ENCODE data around the gene TRIO. TPM values are rescaled to one million over a fixed set of nuclear protein-coding genes. Genes with fewer than 3 reads are reported as not detected.
A peak's percentile ranks its signal among the peaks of the same experiment; 100 is the strongest.

The TRIO gene
- total RNA-seq, 2 experiments from 2014 or later: 4.1 to 6.5 TPM

DNA sequence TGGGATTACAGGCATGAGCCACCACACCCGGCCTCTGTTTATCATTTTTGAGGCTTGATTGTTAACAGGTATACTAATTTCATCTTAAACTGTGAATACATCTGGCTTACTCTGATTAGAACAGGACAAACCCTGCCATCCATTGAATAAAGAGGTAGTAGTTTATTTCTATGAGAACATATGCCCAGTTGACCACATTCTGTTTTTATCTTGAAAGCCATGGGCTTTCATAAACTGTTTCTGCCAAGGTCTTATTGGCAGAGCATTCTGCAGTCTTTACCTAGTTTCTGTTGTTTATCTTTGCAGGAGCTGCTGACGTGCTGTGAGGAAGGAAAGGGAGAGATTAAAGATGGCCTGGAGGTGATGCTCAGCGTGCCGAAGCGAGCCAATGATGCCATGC is 253.6 kb downstream of the TRIO start:
- H3K36me3 ChIP-seq (ENCODE audit: insufficient read depth, low read length): no peaks in the 10 kb centered on the region
- POLR2A ChIA-PET: interaction anchor here (1.6 kb wide), 1 partner anchor 252 kb away, joined by 6 read pairs; no protein-coding TSS in a partner anchor
- no peaks in the 10 kb centered on the region for H3K9me3 Mint-ChIP-seq
- no peaks in the 10 kb centered on the region for H3K27me3 Mint-ChIP-seq
- H3K4me1 Mint-ChIP-seq (ENCODE audit: low read depth): peaks cover 3% of the 10 kb centered on the region
- H3K4me3 Mint-ChIP-seq: no peak overlapping the region
- TF ChIP-seq, protein P1, sequence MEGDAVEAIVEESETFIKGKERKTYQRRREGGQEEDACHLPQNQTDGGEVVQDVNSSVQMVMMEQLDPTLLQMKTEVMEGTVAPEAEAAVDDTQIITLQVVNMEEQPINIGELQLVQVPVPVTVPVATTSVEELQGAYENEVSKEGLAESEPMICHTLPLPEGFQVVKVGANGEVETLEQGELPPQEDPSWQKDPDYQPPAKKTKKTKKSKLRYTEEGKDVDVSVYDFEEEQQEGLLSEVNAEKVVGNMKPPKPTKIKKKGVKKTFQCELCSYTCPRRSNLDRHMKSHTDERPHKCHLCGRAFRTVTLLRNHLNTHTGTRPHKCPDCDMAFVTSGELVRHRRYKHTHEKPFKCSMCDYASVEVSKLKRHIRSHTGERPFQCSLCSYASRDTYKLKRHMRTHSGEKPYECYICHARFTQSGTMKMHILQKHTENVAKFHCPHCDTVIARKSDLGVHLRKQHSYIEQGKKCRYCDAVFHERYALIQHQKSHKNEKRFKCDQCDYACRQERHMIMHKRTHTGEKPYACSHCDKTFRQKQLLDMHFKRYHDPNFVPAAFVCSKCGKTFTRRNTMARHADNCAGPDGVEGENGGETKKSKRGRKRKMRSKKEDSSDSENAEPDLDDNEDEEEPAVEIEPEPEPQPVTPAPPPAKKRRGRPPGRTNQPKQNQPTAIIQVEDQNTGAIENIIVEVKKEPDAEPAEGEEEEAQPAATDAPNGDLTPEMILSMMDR (IDR thresholded peaks at IDR 0.05): no peak
- H3K27me3 ChIP-seq (ENCODE audit: control insufficient read depth in 1 of 2, insufficient read depth in 2 of 2, low read length in 2 of 2): no peaks in the 10 kb centered on the region
- no peaks in the 10 kb centered on the region for H3K9me3 ChIP-seq (ENCODE audit: control insufficient read depth in 1 of 2, insufficient read depth in 1 of 2, low read length in 2 of 2)
- ATAC-seq (ENCODE audit: poor library complexity): no peak
- no peaks in the 10 kb centered on the region for H3K4me1 ChIP-seq (ENCODE audit: insufficient read depth, low read length)
- no peak overlapping the region for H3K27ac Mint-ChIP-seq
- H3K36me3 Mint-ChIP-seq (ENCODE audit: low read depth): no peaks in the 10 kb centered on the region
- no peak overlapping the region for H3K27ac ChIP-seq (ENCODE audit: low read depth in 1 of 2, low read length in 2 of 2)
- DNase-seq: no peak
- intact Hi-C loops (cut with DNase I, micrococcal nuclease): loop anchor here (5.0 kb wide), 2 partner anchors 186 to 201 kb away; partner anchors contain the start of gene OTULINL (in 1 of the 2)
- CTCF ChIA-PET: interaction anchor here (0.6 to 1.2 kb wide), 2 partner anchors 26 to 447 kb away, joined by 3 to 4 read pairs; no protein-coding TSS in a partner anchor
- no peak overlapping the region for H3K4me3 ChIP-seq (ENCODE audit: low read length)

DNA sequence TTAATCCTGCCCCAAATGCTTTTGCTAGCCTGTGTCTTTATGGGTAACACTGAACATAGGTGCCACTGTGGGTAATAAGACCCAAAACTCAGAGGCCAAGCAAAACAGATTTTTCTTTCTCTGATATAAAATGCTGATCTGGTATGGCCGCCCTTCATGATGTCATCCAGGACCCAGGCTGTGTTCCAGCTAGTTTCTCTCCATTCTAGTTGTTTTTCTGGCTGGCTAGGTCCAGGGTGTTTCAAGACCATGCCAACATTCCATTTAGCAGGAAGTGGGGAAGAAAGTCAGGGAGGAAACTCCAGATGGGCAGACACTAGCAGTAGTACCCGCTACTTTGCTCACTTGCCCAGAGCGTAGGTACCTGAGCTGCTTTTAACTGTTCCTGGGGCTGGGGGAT is 254.6 kb downstream of the TRIO start:
- no peaks in the 10 kb centered on the region for H3K9me3 Mint-ChIP-seq
- Histone ChIP-seq H3K36me3 (ENCODE audit: insufficient read depth, low read length) (no peaks in the 10 kb centered on the region), H3K9me3 (ENCODE audit: control insufficient read depth in 1 of 2, insufficient read depth in 1 of 2, low read length in 2 of 2) (no peaks in the 10 kb centered on the region), H3K27ac (ENCODE audit: low read depth in 1 of 2, low read length in 2 of 2) (no peak overlapping the region), H3K27me3 (ENCODE audit: control insufficient read depth in 1 of 2, insufficient read depth in 2 of 2, low read length in 2 of 2) (no peaks in the 10 kb centered on the region), H3K4me1 (ENCODE audit: insufficient read depth, low read length) (no peaks in the 10 kb centered on the region), H3K4me3 (ENCODE audit: low read length) (no peak overlapping the region)
- H3K4me1 Mint-ChIP-seq (ENCODE audit: low read depth): peaks cover 13% of the 10 kb centered on the region
- H3K36me3 Mint-ChIP-seq (ENCODE audit: low read depth): no peaks in the 10 kb centered on the region
- DNase-seq: no peak
- H3K27me3 Mint-ChIP-seq: no peaks in the 10 kb centered on the region
- intact Hi-C loops (cut with DNase I, micrococcal nuclease): loop anchor here (5.0 kb wide), 2 partner anchors 185 to 200 kb away; partner anchors contain the start of gene OTULINL (in 1 of the 2)
- H3K4me3 Mint-ChIP-seq: no peak overlapping the region
- TF ChIP-seq, protein P1 (IDR thresholded peaks at IDR 0.05): no peak
- H3K27ac Mint-ChIP-seq: no peak overlapping the region
- ChIA-PET CTCF (no interaction called here), POLR2A (no interaction called here)
- ATAC-seq (ENCODE audit: poor library complexity): no peak

DNA sequence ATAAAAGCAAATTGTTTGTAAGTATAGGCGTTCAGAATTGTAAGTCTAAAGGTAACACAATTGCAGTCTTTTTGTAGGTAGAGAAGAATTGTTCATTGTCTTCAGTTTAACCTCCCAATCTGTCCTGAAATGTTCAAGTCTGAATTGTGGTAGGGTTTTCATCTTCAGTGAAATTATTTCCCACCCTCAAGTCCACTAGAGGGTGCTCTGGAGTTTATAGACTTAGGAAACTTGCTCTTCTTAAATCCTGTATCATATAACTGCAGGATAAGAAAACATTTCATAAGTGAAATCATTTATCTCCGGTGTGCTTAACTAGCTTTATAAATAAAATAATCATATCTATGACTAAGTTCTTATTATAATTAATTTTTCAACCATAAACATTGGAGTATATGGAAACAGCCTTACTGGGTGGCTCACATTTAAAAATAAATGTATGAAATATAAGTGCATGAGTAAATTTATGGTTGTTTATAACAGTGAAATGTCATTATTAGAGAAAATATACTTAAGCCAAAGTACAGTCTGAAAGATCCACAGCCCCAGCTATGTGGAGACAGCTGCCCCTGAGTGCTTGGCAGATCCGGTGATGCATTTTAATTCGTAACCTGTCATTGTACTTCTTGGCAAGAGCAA is 256.0 kb downstream of the TRIO start:
- Mint-ChIP-seq H3K9me3 (no peaks in the 10 kb centered on the region), H3K27me3 (no peaks in the 10 kb centered on the region), H3K36me3 (ENCODE audit: low read depth) (no peaks in the 10 kb centered on the region), H3K27ac (no peak overlapping the region), H3K4me1 (ENCODE audit: low read depth) (peaks cover 15% of the 10 kb centered on the region), H3K4me3 (no peak overlapping the region)
- TF ChIP-seq, protein P1 (IDR thresholded peaks at IDR 0.05): peak; percentile 77
- Histone ChIP-seq H3K4me3 (ENCODE audit: low read length) (no peak overlapping the region), H3K27me3 (ENCODE audit: control insufficient read depth in 1 of 2, insufficient read depth in 2 of 2, low read length in 2 of 2) (no peaks in the 10 kb centered on the region), H3K4me1 (ENCODE audit: insufficient read depth, low read length) (no peaks in the 10 kb centered on the region), H3K36me3 (ENCODE audit: insufficient read depth, low read length) (no peaks in the 10 kb centered on the region), H3K27ac (ENCODE audit: low read depth in 1 of 2, low read length in 2 of 2) (no peak overlapping the region), H3K9me3 (ENCODE audit: control insufficient read depth in 1 of 2, insufficient read depth in 1 of 2, low read length in 2 of 2) (peaks cover 0 to 10% of the 10 kb centered on the region in 2 experiments)
- ChIA-PET CTCF (interaction anchor here (0.8 to 3.4 kb wide), 7 partner anchors 14 to 255 kb away, joined by 3 to 16 read pairs (median 4); no protein-coding TSS in a partner anchor), POLR2A (interaction anchor here (1.0 to 1.8 kb wide), 3 partner anchors 11 to 249 kb away, joined by 3 to 4 read pairs (median 4); partner anchors contain the start of gene OTULINL)
- DNase-seq (peak in 4 of 14 experiments; percentile 51 to 73 (median 60)), ATAC-seq (ENCODE audit: poor library complexity) (peak; percentile 57)
- intact Hi-C loops (cut with DNase I, micrococcal nuclease): loop anchor here (1.0 to 5.0 kb wide), 5 partner anchors 35 to 249 kb away; partner anchors contain the start of gene OTULINL (in 1 of the 2)
